K562 (cell line): ENCODE measurements around the gene DARS1. TPM values are rescaled to one million over a fixed set of nuclear protein-coding genes. Genes with fewer than 3 reads are reported as not detected.

Experiments used
- ATF3 ChIP-seq, 2 experiments: fragments of 450-650 bp in 1 of 2; sonication (generic) in 1 of 2; formaldehyde crosslinking in 1 of 2; IDR thresholded peaks in 1 of 2; conservative IDR thresholded peaks in 1 of 2; 2 replicates each; pipeline versions ENCODE4 v1.6.1 to v1.8.1; 2016 to 2023; ENCODE audit warnings: mild to moderate bottlenecking in 2 of 2, moderate library complexity in 2 of 2, inconsistent platforms in 1 of 2, missing genetic modification reagents in 1 of 2
- ATF6 ChIP-seq: sonication (generic); formaldehyde crosslinking; IDR thresholded peaks from 2 replicates; pipeline ENCODE4 v1.4.0; 2020; ENCODE audit warnings: mild to moderate bottlenecking, missing genetic modification reagents
- CBX3 ChIP-seq, 2 experiments: IDR thresholded peaks; 1 replicate in 1 of 2; 2 replicates in 1 of 2; pipeline ENCODE4 v1.6.1; 2012; ENCODE audit warnings: inconsistent platforms in 2 of 2, low read length in 2 of 2, borderline replicate concordance in 1 of 2, control low read depth in 1 of 2
- FOSL1 ChIP-seq: fragments of 200-800 bp; sonication (Bioruptor generic); conservative IDR thresholded peaks from 2 replicates; pipeline ENCODE4 v1.6.1; 2016; ENCODE audit warnings: missing genetic modification characterization, missing compliant biosample characterization
- HCFC1 ChIP-seq: IDR thresholded peaks from 2 replicates; pipeline ENCODE4 v1.6.1; 2012; ENCODE audit warnings: low read depth, low read length, improper control_type of control experiment
- HSF4 ChIP-seq: fragments of 250-450 bp; sonication (Bioruptor Pico); IDR thresholded peaks from 2 replicates; pipeline ENCODE4 v2.1.2; 2022; ENCODE audit warnings: mild to moderate bottlenecking, moderate library complexity, borderline replicate concordance
- ID3 ChIP-seq, 2 experiments: fragments of 250-450 bp in 1 of 2; fragments of 450-650 bp in 1 of 2; sonication (Bioruptor Pico) in 1 of 2; IDR thresholded peaks; 2 replicates each; pipeline versions ENCODE4 v1.6.1 to v1.8.0; 2016 to 2021; ENCODE audit warnings: mild to moderate bottlenecking in 2 of 2, moderate library complexity in 2 of 2, missing compliant biosample characterization in 1 of 2, missing genetic modification characterization in 1 of 2
- MCM7 ChIP-seq, 2 experiments: fragments of 450-650 bp; IDR thresholded peaks; 2 replicates each; pipeline ENCODE4 v1.6.1; 2016 to 2018
- MXD1 ChIP-seq: fragments of 250-450 bp; sonication (Bioruptor Pico); IDR thresholded peaks from 2 replicates; pipeline ENCODE4 v1.8.0; 2021; ENCODE audit warnings: borderline replicate concordance, mild to moderate bottlenecking, moderate library complexity; ENCODE audit not compliant: poor library complexity, severe bottlenecking
- NFRKB ChIP-seq: fragments of 450-650 bp; IDR thresholded peaks from 2 replicates; pipeline ENCODE4 v1.6.1; 2016; ENCODE audit warnings: low read depth
- PCBP1 ChIP-seq: fragments of 200-400 bp; formaldehyde crosslinking; IDR thresholded peaks from 2 replicates; pipeline ENCODE4 v1.6.1; 2018; ENCODE audit warnings: mild to moderate bottlenecking, low read depth, low read length; ENCODE audit not compliant: poor library complexity, severe bottlenecking
- PHF20 ChIP-seq: fragments of 450-650 bp; IDR thresholded peaks from 2 replicates; pipeline ENCODE4 v1.6.1; 2018; ENCODE audit not compliant: partially characterized antibody
- SNIP1 ChIP-seq: fragments of 450-650 bp; IDR thresholded peaks from 2 replicates; pipeline ENCODE4 v1.7.1; 2017; ENCODE audit warnings: low read depth, mild to moderate bottlenecking
- TARDBP ChIP-seq: fragments of 450-650 bp; IDR thresholded peaks from 2 replicates; pipeline ENCODE4 v1.6.1; 2016
- TCF3 ChIP-seq: sonication (generic); formaldehyde crosslinking; IDR thresholded peaks from 2 replicates; pipeline ENCODE4 v1.4.0; 2020; ENCODE audit warnings: mild to moderate bottlenecking, missing genetic modification reagents
- TRIM24 ChIP-seq, 2 experiments: fragments of 450-650 bp; IDR thresholded peaks; 2 replicates each; pipeline ENCODE4 v1.6.1; 2016
- ZHX1 ChIP-seq: fragments of 150-350 bp; conservative IDR thresholded peaks from 2 replicates; pipeline ENCODE4 v1.6.1; 2014; ENCODE audit warnings: low read length
- ZNF212 ChIP-seq: fragments of 450-650 bp; formaldehyde crosslinking; IDR thresholded peaks from 2 replicates; pipeline ENCODE4 v1.4.0; 2020; ENCODE audit warnings: mild to moderate bottlenecking
- ZSCAN32 ChIP-seq: fragments of 450-650 bp; formaldehyde crosslinking; IDR thresholded peaks from 2 replicates; pipeline ENCODE4 v1.4.0; 2020; ENCODE audit warnings: mild to moderate bottlenecking, moderate library complexity
- ZZZ3 ChIP-seq: fragments of 450-650 bp; IDR thresholded peaks from 2 replicates; pipeline ENCODE4 v1.6.1; 2016; ENCODE audit warnings: antibody characterized with exemption, mild to moderate bottlenecking, moderate library complexity
- polyA plus RNA-seq, 8 experiments: library from polyadenylated mRNA; depleted of rRNA in 4 of 8; stranded (reverse) in 5 of 8; unstranded in 3 of 8; fragments of >200 nt; fragmentation: Nextera tagmentation in 2 of 8; fragmentation: Illumina TruSeq in 1 of 8; extraction: Ambion mirVana in 2 of 8; extraction: Trizol in 1 of 8; gene quantifications; 2 replicates each; pipeline versions ENCODE4 v1.2.1 to v1.2.3, GENCODE V29; 2011 to 2014; ENCODE audit warnings: inconsistent platforms in 1 of 8, missing spikeins in 1 of 8
- total RNA-seq, 7 experiments: library from RNA; depleted of rRNA in 6 of 7; stranded (reverse); fragments of >200 nt in 6 of 7; fragmentation: Illumina TruSeq in 2 of 7; extraction: Trizol in 2 of 7; gene quantifications; 2 replicates each; pipeline versions ENCODE4 v1.2.1 to v1.2.3, GENCODE V29; 2011 to 2021; ENCODE audit warnings: low replicate concordance in 1 of 7

DARS1 gene
- total and polyA plus RNA-seq, 9 of the 15 experiments (the other 6 are each of a cell fraction or from before 2014, with no cell fraction given), result 91.5 to 239 (median 98.0) TPM

- TF ChIP-seq ID3 (CRISPR knock-in tag; IDR thresholded peaks at IDR 0.05) (no peak), ID3 (tag; IDR thresholded peaks at IDR 0.05) (no peak), TCF3 (CRISPR knock-in tag) (peak; percentile 6; the same call in 1 of the 2 replicates), TARDBP (peak; percentile 75; the same call in 1 of the 2 replicates), ATF3 (IDR thresholded peaks at IDR 0.05) (no peak), ATF3 (CRISPR knock-in tag; conservative IDR thresholded peaks at IDR 0.05) (peak; percentile 58; the same call in 1 of the 2 replicates), MCM7 (IDR thresholded peaks at IDR 0.05) (no peak), CBX3 (IDR thresholded peaks at IDR 0.05; ENCODE audit: borderline replicate concordance in 1 of 2, low read length in 2 of 2) (0 out of 3 replicates have a peak, but pooled peaks of 1 of the 2 experiments have one; percentile 47), MXD1 (CRISPR knock-in tag) (peak; percentile 45), HCFC1 (no peak; the same call in 1 of the 2 replicates), PCBP1 (peak; percentile 83), FOSL1 (tag) (no peak; the same call in 1 of the 2 replicates), NFRKB (peak; percentile 81), HSF4 (CRISPR knock-in tag) (no peak), ATF6 (CRISPR knock-in tag) (0 out of 2 replicates have a peak, but pooled peaks have one; percentile 49), ZSCAN32 (no peak), TRIM24 (IDR thresholded peaks at IDR 0.05) (no peak), ZHX1 (peak; percentile 93; the same call in 1 of the 2 replicates), ZZZ3 (peak; percentile 81), ZNF212 (CRISPR knock-in tag) (no peak), PHF20 (peak; percentile 94), SNIP1 (no peak)
These were observed at the start of gene DARS1 (continued) for GRCh38 chr2:135985018-135985825.
